Measurements from ENCODE around the gene ABRACL.
"Not testable (repeated sequence)": the region's sequence is repeated elsewhere in the genome, so short reads cannot be mapped to it uniquely, and the experiment has no call there.

Gene ABRACL

GRCh38 chr6:139013185-139013800, 15.3 kb upstream of the ABRACL start:
- DNase-seq: no peak

- DNase-seq: no peak
These were observed 13.6 kb upstream of the ABRACL start for GRCh38 chr6:139014945-139015344.

GRCh38 chr6:139016337-139017213, 12.0 kb upstream of the ABRACL start:
- no peak for DNase-seq

- no peak for DNase-seq
These were observed 11.3 kb upstream of the ABRACL start for GRCh38 chr6:139017227-139017626.

GRCh38 chr6:139019722-139020121, 8.8 kb upstream of the ABRACL start:
- no peak for DNase-seq

- DNase-seq: no peak
These were observed 7.9 kb upstream of the ABRACL start for GRCh38 chr6:139020689-139021088.

- not testable (repeated sequence) for DNase-seq
These were observed 3.1 kb upstream of the ABRACL start for GRCh38 chr6:139025416-139025815.

GRCh38 chr6:139027620-139028182, 844 bp upstream of the ABRACL start:
- DNase-seq: peak; percentile 47

GRCh38 chr6:139028215-139028657, 309 bp upstream of the ABRACL start:
- no peak for DNase-seq

GRCh38 chr6:139029470-139030227, 1.1 kb downstream of the ABRACL start:
- peak; percentile 53 for DNase-seq

GRCh38 chr6:139030228-139030963, 1.9 kb downstream of the ABRACL start:
- DNase-seq: no peak

GRCh38 chr6:139037490-139037889, 8.9 kb downstream of the ABRACL start:
- DNase-seq: no peak

- DNase-seq: no peak
These were observed 15.7 kb downstream of the ABRACL start for GRCh38 chr6:139044250-139044649.

- DNase-seq: no peak
These were observed 19.1 kb downstream of the ABRACL start for GRCh38 chr6:139047677-139048076.

- DNase-seq: not testable (repeated sequence)
These were observed 20.4 kb downstream of the ABRACL start for GRCh38 chr6:139048912-139049311.

GRCh38 chr6:139050131-139050769, 21.7 kb downstream of the ABRACL start:
- not testable (repeated sequence) for DNase-seq

GRCh38 chr6:139050770-139051313, 22.3 kb downstream of the ABRACL start:
- DNase-seq: no peak

GRCh38 chr6:139051396-139052060, 23.0 kb downstream of the ABRACL start:
- no peak for DNase-seq

GRCh38 chr6:139053382-139053781, 24.8 kb downstream of the ABRACL start:
- DNase-seq: no peak

- no peak for DNase-seq
These were observed 25.5 kb downstream of the ABRACL start for GRCh38 chr6:139054001-139054400.

- no peak for DNase-seq
These were observed 27.2 kb downstream of the ABRACL start for GRCh38 chr6:139055709-139056108.
